ENCODE measurements around the gene TRAF5.

DNA sequence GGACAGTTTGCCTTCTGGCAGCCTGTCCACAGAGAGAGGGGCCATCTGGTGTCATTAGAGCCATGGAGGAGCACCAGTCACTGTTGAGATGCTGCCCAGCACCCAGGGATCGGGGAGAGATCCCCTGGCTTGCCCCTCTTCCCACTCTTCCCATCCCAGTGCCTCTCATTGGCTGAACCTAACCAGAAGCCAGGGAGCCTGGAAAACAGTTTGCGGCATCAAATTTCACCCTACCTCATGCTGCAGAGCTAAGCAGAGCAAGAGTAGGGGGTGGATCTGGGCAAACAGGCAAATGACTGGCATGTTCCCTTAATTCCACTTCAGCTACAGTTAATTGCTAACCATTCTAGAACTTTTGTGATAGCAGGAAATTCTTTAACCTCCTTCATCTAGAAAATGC lies 19.1 kb downstream of the TRAF5 start:
- TF ChIP-seq POLR2AphosphoS5 (IDR thresholded peaks at IDR 0.05; ENCODE audit: low read depth, low read length) (no peak), TAF1 (IDR thresholded peaks at IDR 0.05; ENCODE audit: borderline replicate concordance, insufficient read depth, low read length) (no peak), SIN3A (IDR thresholded peaks at IDR 0.05; ENCODE audit: borderline replicate concordance, insufficient read depth, low read length) (no peak), REST (IDR thresholded peaks at IDR 0.05; ENCODE audit: insufficient read depth in 1 of 2, low read depth in 2 of 2, low read length in 2 of 2) (no peak)
